GM12891 (cell line): ENCODE data around the gene MAP3K1.

ENCODE experiments used
- POLR2A ChIP-seq: IDR thresholded peaks from 2 replicates; pipeline ENCODE4 v1.6.1; 2011; ENCODE audit warnings: low read depth, low read length, control low read depth
- POLR2AphosphoS5 ChIP-seq: IDR thresholded peaks from 2 replicates; pipeline ENCODE4 v1.6.1; 2011; ENCODE audit warnings: low read depth, low read length, control low read depth
- SPI1 ChIP-seq: IDR thresholded peaks from 2 replicates; pipeline ENCODE4 v1.6.1; 2011; ENCODE audit warnings: low read depth, low read length, control low read depth

GRCh38 chr5:56845277-56845676 lies 29.9 kb downstream of the MAP3K1 start:
- TF ChIP-seq POLR2AphosphoS5 = no peak
- no peak for TF ChIP-seq POLR2A
- TF ChIP-seq SPI1 = no peak
